Epithelial cell of esophagus (primary cell): ENCODE measurements around the gene NCK2.

Experiments used
- DNase-seq: peaks from one replicate; pipeline ENCODE4 v3.0.0; 2010; ENCODE audit warnings: low read depth
- H3K4me3 ChIP-seq: 2 replicates; pipeline ENCODE4 v1.5.1; 2011; ENCODE audit warnings: mild to moderate bottlenecking, low read length, control low read depth
- CTCF ChIP-seq: IDR thresholded peaks from 2 replicates; pipeline ENCODE4 v1.5.1; 2011; ENCODE audit warnings: low read depth, mild to moderate bottlenecking, low read length, control low read depth, inconsistent platforms; ENCODE audit not compliant: insufficient read depth; ENCODE audit errors: missing control alignments

The NCK2 gene

GRCh38 chr2:105800953-105801635 lies 56.4 kb downstream of the NCK2 start:
- no peak overlapping the region for H3K4me3 ChIP-seq
- no peak for DNase-seq
- no peak for TF ChIP-seq CTCF

DNA sequence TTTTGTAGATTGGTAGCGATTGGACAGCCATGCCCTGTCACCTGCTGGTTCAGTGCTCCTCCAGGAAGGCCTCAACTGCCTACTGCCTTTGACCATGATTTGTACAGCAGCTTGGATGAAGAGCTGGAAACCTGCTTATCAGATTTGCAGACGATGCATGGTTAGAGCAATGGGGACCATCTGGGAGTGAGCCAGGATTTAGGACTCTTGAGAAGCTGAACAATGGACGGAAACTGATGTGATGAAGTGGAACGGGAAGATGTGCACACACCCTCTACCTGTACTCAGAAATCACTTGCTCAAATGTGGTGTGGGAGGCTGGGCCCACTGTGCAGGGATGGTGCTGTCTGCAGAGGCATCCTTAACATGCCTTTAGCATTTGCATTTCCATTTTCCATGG lies 57.2 kb downstream of the NCK2 start:
- no peak for TF ChIP-seq CTCF
- no peak overlapping the region for H3K4me3 ChIP-seq
- DNase-seq, result no peak

GRCh38 chr2:105802587-105802986 lies 57.9 kb downstream of the NCK2 start:
- H3K4me3 ChIP-seq, result no peak overlapping the region
- peak; percentile 53 for DNase-seq
- no peak for TF ChIP-seq CTCF

DNA sequence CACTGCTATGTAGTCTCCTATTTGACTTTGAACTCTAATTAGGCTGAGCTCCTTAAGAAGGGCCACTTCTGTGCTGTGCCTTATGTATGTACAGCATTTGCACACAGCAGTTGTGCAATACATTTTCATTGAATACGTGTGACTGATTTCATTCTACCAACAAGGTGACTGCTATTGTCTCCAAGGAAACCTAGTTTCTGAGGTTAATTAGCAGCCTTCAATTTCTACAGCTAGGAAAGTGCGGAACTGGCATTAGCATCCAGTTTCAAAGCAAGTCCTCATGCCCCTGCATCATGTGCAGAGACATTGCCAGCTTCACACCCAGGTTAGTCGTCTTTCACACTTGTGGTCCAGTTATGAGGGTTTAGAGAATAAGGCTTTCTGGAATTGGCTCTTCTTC lies 58.6 kb downstream of the NCK2 start:
- no peak overlapping the region for H3K4me3 ChIP-seq
- TF ChIP-seq CTCF, result no peak

GRCh38 chr2:105803773-105804172 lies 59.1 kb downstream of the NCK2 start:
- peak; percentile 39 for DNase-seq
- H3K4me3 ChIP-seq, result no peak overlapping the region
- TF ChIP-seq CTCF, result no peak

More for the DNA sequence above, 58.6 kb downstream of the NCK2 start:
- DNase-seq, result peak; percentile 37

DNA sequence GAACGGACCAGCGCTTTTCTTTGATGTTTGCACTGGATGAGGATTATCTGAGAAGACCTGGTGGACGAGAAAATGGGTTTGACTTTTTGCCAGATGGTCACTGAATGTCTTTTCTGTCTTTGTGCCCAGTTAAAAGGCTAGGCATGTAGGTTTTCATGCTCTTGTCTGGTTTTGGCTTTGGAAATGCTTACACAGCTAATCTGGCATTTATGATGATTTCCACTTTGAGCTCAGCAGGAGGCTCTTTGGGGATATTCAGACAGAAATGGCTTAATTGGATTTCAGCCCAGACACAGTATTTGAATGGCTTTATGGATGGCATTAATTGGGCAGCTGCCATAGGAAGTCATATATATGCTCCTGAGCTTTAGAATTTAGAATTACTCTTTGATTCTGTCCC lies 59.6 kb downstream of the NCK2 start:
- TF ChIP-seq CTCF, result no peak
- no peak for DNase-seq
- no peak overlapping the region for H3K4me3 ChIP-seq

- DNase-seq, result no peak
- TF ChIP-seq CTCF, result no peak
- H3K4me3 ChIP-seq, result no peak overlapping the region
These were observed 62.3 kb downstream of the NCK2 start for GRCh38 chr2:105806996-105807395.
